PFSK-1 (cell line): ENCODE data around the gene ELAC2.

Experiments used
- POLR2AphosphoS5 ChIP-seq: IDR thresholded peaks from 2 replicates; pipeline ENCODE4 v1.6.1; 2012; ENCODE audit warnings: low read depth, mild to moderate bottlenecking, control low read depth, low read length, moderate library complexity
- SIN3A ChIP-seq: IDR thresholded peaks from 2 replicates; pipeline ENCODE4 v1.6.1; 2012; ENCODE audit warnings: mild to moderate bottlenecking, low read length, moderate library complexity, borderline replicate concordance; ENCODE audit not compliant: insufficient read depth
- TAF1 ChIP-seq: IDR thresholded peaks from 2 replicates; pipeline ENCODE4 v1.6.1; 2012; ENCODE audit warnings: low read length, control low read depth, borderline replicate concordance; ENCODE audit not compliant: insufficient read depth
- TF ChIP-seq, protein P1 (sequence below), 2 experiments: IDR thresholded peaks; 2 replicates each; pipeline versions ENCODE4 v1.6.1 to v1.8.0; 2011 to 2012; ENCODE audit warnings: low read depth in 2 of 2, low read length in 2 of 2, control low read depth in 1 of 2, inconsistent platforms in 1 of 2, mild to moderate bottlenecking in 1 of 2, moderate library complexity in 1 of 2; ENCODE audit not compliant: insufficient read depth in 1 of 2

- TF ChIP-seq POLR2AphosphoS5 (no peak), TAF1 (no peak), SIN3A (no peak)
- TF ChIP-seq, protein P1, sequence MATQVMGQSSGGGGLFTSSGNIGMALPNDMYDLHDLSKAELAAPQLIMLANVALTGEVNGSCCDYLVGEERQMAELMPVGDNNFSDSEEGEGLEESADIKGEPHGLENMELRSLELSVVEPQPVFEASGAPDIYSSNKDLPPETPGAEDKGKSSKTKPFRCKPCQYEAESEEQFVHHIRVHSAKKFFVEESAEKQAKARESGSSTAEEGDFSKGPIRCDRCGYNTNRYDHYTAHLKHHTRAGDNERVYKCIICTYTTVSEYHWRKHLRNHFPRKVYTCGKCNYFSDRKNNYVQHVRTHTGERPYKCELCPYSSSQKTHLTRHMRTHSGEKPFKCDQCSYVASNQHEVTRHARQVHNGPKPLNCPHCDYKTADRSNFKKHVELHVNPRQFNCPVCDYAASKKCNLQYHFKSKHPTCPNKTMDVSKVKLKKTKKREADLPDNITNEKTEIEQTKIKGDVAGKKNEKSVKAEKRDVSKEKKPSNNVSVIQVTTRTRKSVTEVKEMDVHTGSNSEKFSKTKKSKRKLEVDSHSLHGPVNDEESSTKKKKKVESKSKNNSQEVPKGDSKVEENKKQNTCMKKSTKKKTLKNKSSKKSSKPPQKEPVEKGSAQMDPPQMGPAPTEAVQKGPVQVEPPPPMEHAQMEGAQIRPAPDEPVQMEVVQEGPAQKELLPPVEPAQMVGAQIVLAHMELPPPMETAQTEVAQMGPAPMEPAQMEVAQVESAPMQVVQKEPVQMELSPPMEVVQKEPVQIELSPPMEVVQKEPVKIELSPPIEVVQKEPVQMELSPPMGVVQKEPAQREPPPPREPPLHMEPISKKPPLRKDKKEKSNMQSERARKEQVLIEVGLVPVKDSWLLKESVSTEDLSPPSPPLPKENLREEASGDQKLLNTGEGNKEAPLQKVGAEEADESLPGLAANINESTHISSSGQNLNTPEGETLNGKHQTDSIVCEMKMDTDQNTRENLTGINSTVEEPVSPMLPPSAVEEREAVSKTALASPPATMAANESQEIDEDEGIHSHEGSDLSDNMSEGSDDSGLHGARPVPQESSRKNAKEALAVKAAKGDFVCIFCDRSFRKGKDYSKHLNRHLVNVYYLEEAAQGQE (IDR thresholded peaks at IDR 0.05; ENCODE audit: insufficient read depth in 1 of 2, low read depth in 2 of 2, low read length in 2 of 2): no peak
Measured at GRCh38 chr17:12994341-12995074, 23.3 kb downstream of the ELAC2 start.
